Small intestine (tissue), 7 donors: ENCODE measurements around the gene TMEM108. TPM values are rescaled to one million over a fixed set of nuclear protein-coding genes. Genes with fewer than 3 reads are reported as not detected.

ENCODE experiments used
- DNase-seq, 2 donors: peaks; one replicate each; pipeline versions ENCODE4 v3.0.0 to v3.0.0-alpha.2; 2013
- FAIRE-seq: peaks from 2 replicates; lab custom pipeline; 2012; peaks lifted over from hg19 to GRCh38; lab: Jason Lieb, UNC
- H3K27ac ChIP-seq, 3 donors: one replicate each; pipeline ENCODE4 v1.5.1; 2013; ENCODE audit warnings: low read length in 2 of 3, mild to moderate bottlenecking in 2 of 3, control low read depth in 1 of 3, inconsistent platforms in 1 of 3, low read depth in 1 of 3, moderate library complexity in 1 of 3
- H3K27me3 ChIP-seq, 3 donors: one replicate each; pipeline ENCODE4 v1.6.1; 2013; ENCODE audit warnings: low read length in 3 of 3, inconsistent platforms in 1 of 3; ENCODE audit not compliant: control insufficient read depth in 3 of 3, insufficient read depth in 3 of 3
- H3K36me3 ChIP-seq, 3 donors: one replicate each; pipeline ENCODE4 v1.6.1; 2013; ENCODE audit warnings: low read length in 3 of 3, inconsistent platforms in 1 of 3, low read depth in 1 of 3, mild to moderate bottlenecking in 1 of 3, moderate library complexity in 1 of 3; ENCODE audit not compliant: control insufficient read depth in 3 of 3, insufficient read depth in 2 of 3
- H3K4me1 ChIP-seq, 3 donors: one replicate each; pipeline ENCODE4 v1.6.1; 2013; ENCODE audit warnings: low read length in 2 of 3, inconsistent platforms in 1 of 3, low read depth in 1 of 3, mild to moderate bottlenecking in 1 of 3, moderate library complexity in 1 of 3; ENCODE audit not compliant: control insufficient read depth in 3 of 3, insufficient read depth in 2 of 3
- H3K4me3 ChIP-seq, 3 donors: one replicate each; pipeline ENCODE4 v1.5.1; 2013; ENCODE audit warnings: low read length in 3 of 3, control low read depth in 1 of 3, inconsistent platforms in 1 of 3, low read depth in 1 of 3, mild to moderate bottlenecking in 1 of 3, moderate library complexity in 1 of 3
- H3K9me3 ChIP-seq, 2 donors: one replicate each; pipeline ENCODE4 v1.6.1; 2013; ENCODE audit warnings: low read depth in 1 of 2, low read length in 1 of 2; ENCODE audit not compliant: control insufficient read depth in 2 of 2, insufficient read depth in 1 of 2
- WGBS, 3 donors: extraction: QIAGEN DNeasy Blood & Tissue Kit; methylation state at CpG; one replicate each; pipeline ENCODE4 v1.1.7; 2013; 5-methylcytosine and 5-hydroxymethylcytosine counted together
- polyA plus RNA-seq, 4 donors: library from polyadenylated mRNA; stranded (reverse) in 3 of 4; unstranded in 1 of 4; fragments of 200-250 nt in 3 of 4; fragments of 120-200 nt in 1 of 4; gene quantifications; one replicate each; pipeline versions ENCODE4 v1.2.1 to v1.2.3, GENCODE V29; 2013
- donor health status: healthy with polysubstance abuse.
- donor health status: control.
- donor health status: control.
- donor health status: Bipolar disorder and iron deficiency.
- donor health status: healthy.

Gene TMEM108
- polyA plus RNA-seq, 4 donors = 0.41 to 0.94 TPM; not detected in 2

- Histone ChIP-seq H3K4me1 (no peaks in the 10 kb centered on the region), H3K27ac (no peak overlapping the region), H3K36me3 (no peaks in the 10 kb centered on the region), H3K27me3 (peaks cover 0 to 2% (median 0%) of the 10 kb centered on the region in 3 donors), H3K9me3 (no peaks in the 10 kb centered on the region), H3K4me3 (no peak overlapping the region)
- WGBS, 3 donors = 69 to 77% (median 72%) methylated on average over 4 of the region's 4 CpGs
- no peak for DNase-seq
- FAIRE-seq = no peak
Measured at GRCh38 chr3:133362539-133362938, 324.3 kb downstream of the TMEM108 start.

- Histone ChIP-seq H3K27ac (no peak overlapping the region), H3K4me3 (no peak overlapping the region), H3K36me3 (no peaks in the 10 kb centered on the region), H3K4me1 (no peaks in the 10 kb centered on the region), H3K9me3 (no peaks in the 10 kb centered on the region), H3K27me3 (peaks cover 0 to 3% (median 0%) of the 10 kb centered on the region in 3 donors)
- 89 to 93% (median 90%) methylated on average over 4 of the region's 4 CpGs for WGBS, 3 donors
- FAIRE-seq = no peak
- no peak for DNase-seq
Measured at GRCh38 chr3:133364704-133365103, 326.5 kb downstream of the TMEM108 start.

- 89 to 100% (median 92%) methylated on average over 2 of the region's 2 CpGs for WGBS, 3 donors
- Histone ChIP-seq H3K36me3 (no peaks in the 10 kb centered on the region), H3K27me3 (peaks cover 0 to 3% (median 0%) of the 10 kb centered on the region in 3 donors), H3K9me3 (no peaks in the 10 kb centered on the region), H3K4me1 (no peaks in the 10 kb centered on the region), H3K4me3 (no peak overlapping the region), H3K27ac (no peak overlapping the region)
- DNase-seq = no peak
- FAIRE-seq = no peak
Measured at GRCh38 chr3:133366921-133367320, 328.7 kb downstream of the TMEM108 start.

GRCh38 chr3:133367403-133367802 is 329.2 kb downstream of the TMEM108 start:
- Histone ChIP-seq H3K27ac (no peak overlapping the region), H3K9me3 (no peaks in the 10 kb centered on the region), H3K36me3 (no peaks in the 10 kb centered on the region), H3K4me1 (no peaks in the 10 kb centered on the region), H3K27me3 (peaks cover 0 to 3% (median 0%) of the 10 kb centered on the region in 3 donors), H3K4me3 (no peak overlapping the region)
- WGBS, 3 donors = 86 to 95% (median 93%) methylated on average over 3 of the region's 3 CpGs
- DNase-seq = no peak
- no peak for FAIRE-seq

- Histone ChIP-seq H3K27me3 (peaks cover 0 to 3% (median 0%) of the 10 kb centered on the region in 3 donors), H3K36me3 (no peaks in the 10 kb centered on the region), H3K4me1 (no peaks in the 10 kb centered on the region), H3K4me3 (no peak overlapping the region), H3K27ac (no peak overlapping the region), H3K9me3 (no peaks in the 10 kb centered on the region)
- WGBS, 3 donors = 50 to 73% (median 59%) methylated on average over 1 of the region's 1 CpG
- DNase-seq (no peak), FAIRE-seq (no peak)
Measured at GRCh38 chr3:133367956-133368355, 329.8 kb downstream of the TMEM108 start.

- H3K27ac ChIP-seq = no peak overlapping the region
- peaks cover 0 to 3% (median 0%) of the 10 kb centered on the region in 3 donors for H3K27me3 ChIP-seq
- no peak for FAIRE-seq
- H3K36me3 ChIP-seq = no peaks in the 10 kb centered on the region
- WGBS, 3 donors = 36 to 65% (median 60%) methylated on average over 4 of the region's 4 CpGs
- H3K4me3 ChIP-seq = no peak overlapping the region
- no peaks in the 10 kb centered on the region for H3K9me3 ChIP-seq
- H3K4me1 ChIP-seq = no peaks in the 10 kb centered on the region
- no peak for DNase-seq
Measured at GRCh38 chr3:133368371-133369067, 330.3 kb downstream of the TMEM108 start.

GRCh38 chr3:133369068-133369440 is 330.9 kb downstream of the TMEM108 start:
- Histone ChIP-seq H3K4me1 (no peaks in the 10 kb centered on the region), H3K36me3 (no peaks in the 10 kb centered on the region), H3K27ac (no peak overlapping the region), H3K4me3 (no peak overlapping the region), H3K27me3 (peaks cover 0 to 3% (median 0%) of the 10 kb centered on the region in 3 donors), H3K9me3 (no peaks in the 10 kb centered on the region)
- no peak for FAIRE-seq
- WGBS, 3 donors = 78 to 84% (median 80%) methylated on average over 9 of the region's 9 CpGs
- no peak for DNase-seq

- Histone ChIP-seq H3K4me3 (no peak overlapping the region), H3K27me3 (peaks cover 0 to 3% (median 0%) of the 10 kb centered on the region in 3 donors), H3K36me3 (no peaks in the 10 kb centered on the region), H3K9me3 (no peaks in the 10 kb centered on the region), H3K4me1 (no peaks in the 10 kb centered on the region), H3K27ac (no peak overlapping the region)
- DNase-seq (no peak), FAIRE-seq (no peak)
- 90 to 96% (median 92%) methylated on average over 2 of the region's 2 CpGs for WGBS, 3 donors
Measured at GRCh38 chr3:133371181-133371580, 333.0 kb downstream of the TMEM108 start.

- H3K27ac ChIP-seq = no peak overlapping the region
- 84 to 100% (median 95%) methylated on average over 1 of the region's 1 CpG for WGBS, 3 donors
- no peaks in the 10 kb centered on the region for H3K9me3 ChIP-seq
- no peak overlapping the region for H3K4me3 ChIP-seq
- H3K36me3 ChIP-seq = no peaks in the 10 kb centered on the region
- H3K4me1 ChIP-seq = no peaks in the 10 kb centered on the region
- FAIRE-seq (no peak), DNase-seq (no peak)
- H3K27me3 ChIP-seq = peaks cover 0 to 3% (median 0%) of the 10 kb centered on the region in 3 donors
Measured at GRCh38 chr3:133371676-133372075, 333.5 kb downstream of the TMEM108 start.
